ENCODE results near the gene SYNGR3. TPM values are rescaled to one million over a fixed set of nuclear protein-coding genes. Genes with fewer than 3 reads are reported as not detected.

The SYNGR3 gene
- total RNA-seq, 1 donor from 2014 or later = 71.3 TPM

DNA sequence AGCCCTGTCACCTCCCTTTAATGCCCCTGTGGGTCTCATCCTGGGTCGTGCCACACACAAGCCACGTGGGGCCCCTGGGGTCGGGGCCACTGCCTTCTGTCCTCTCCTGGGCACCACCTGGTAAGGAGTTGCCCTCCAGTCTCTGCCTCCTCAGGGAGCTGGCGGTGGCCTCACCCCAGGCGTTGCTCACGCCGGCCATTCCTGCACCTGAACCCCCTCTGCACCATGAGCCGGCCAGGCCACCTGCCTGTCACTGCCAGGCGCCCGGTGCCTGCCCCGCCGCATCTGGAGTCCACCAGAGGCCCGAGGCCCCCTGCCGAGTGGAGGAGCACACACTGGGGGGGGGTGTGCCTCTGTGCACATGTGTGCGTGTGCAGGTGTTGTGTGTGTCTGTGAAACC, 47.3 kb downstream of the SYNGR3 start:
- DNase-seq (ENCODE audit: low spot score in 2 of 2) (no peak), FAIRE-seq (no peak)

DNA sequence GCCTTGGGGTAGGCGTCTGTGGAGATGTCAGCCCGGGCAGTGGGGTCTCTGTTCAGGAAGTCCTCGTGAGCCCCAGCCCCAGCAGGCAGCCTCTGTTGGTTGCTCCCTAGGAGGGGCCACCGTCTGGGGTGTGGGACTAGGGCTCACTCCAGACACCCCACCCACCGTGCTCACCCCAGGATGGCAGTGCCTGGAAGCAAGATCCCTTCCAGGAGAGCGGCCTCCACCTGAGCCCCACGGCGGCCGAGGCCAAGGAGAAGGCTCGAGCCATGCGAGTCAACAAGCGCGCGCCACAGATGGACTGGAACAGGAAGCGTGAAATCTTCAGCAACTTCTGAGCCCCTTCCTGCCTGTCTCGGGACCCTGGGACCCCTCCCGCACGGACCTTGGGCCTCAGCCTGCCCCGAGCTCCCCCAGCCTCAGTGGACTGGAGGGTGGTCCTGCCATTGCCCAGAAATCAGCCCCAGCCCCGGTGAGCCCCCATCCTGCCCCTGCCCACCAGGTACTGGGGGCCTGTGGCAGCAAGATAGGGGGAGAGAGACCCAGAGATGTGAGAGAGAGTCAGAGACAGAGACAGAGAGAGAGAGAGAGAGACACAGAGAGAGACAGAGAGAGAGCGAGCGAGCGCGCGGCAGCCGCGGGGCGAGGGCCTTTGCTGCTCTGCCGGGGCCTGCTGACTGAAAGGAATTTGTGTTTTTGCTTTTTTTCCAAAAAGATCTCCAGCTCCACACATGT, 48.0 kb downstream of the SYNGR3 start:
- FAIRE-seq (no peak), DNase-seq (ENCODE audit: low spot score in 2 of 2) (no peak)

GRCh38 chr16:2038382-2039231, 48.8 kb downstream of the SYNGR3 start:
- no peak for DNase-seq (ENCODE audit: low spot score in 2 of 2)
- FAIRE-seq = no peak

- DNase-seq (ENCODE audit: low spot score in 2 of 2) (no peak), FAIRE-seq (no peak)
These were observed 49.7 kb downstream of the SYNGR3 start for GRCh38 chr16:2039274-2040031.

- FAIRE-seq (no peak), DNase-seq (ENCODE audit: low spot score in 2 of 2) (no peak)
These were observed 50.4 kb downstream of the SYNGR3 start for GRCh38 chr16:2040041-2040786.

GRCh38 chr16:2040787-2041522, 51.2 kb downstream of the SYNGR3 start:
- DNase-seq (ENCODE audit: low spot score in 2 of 2) (no peak), FAIRE-seq (no peak)

DNA sequence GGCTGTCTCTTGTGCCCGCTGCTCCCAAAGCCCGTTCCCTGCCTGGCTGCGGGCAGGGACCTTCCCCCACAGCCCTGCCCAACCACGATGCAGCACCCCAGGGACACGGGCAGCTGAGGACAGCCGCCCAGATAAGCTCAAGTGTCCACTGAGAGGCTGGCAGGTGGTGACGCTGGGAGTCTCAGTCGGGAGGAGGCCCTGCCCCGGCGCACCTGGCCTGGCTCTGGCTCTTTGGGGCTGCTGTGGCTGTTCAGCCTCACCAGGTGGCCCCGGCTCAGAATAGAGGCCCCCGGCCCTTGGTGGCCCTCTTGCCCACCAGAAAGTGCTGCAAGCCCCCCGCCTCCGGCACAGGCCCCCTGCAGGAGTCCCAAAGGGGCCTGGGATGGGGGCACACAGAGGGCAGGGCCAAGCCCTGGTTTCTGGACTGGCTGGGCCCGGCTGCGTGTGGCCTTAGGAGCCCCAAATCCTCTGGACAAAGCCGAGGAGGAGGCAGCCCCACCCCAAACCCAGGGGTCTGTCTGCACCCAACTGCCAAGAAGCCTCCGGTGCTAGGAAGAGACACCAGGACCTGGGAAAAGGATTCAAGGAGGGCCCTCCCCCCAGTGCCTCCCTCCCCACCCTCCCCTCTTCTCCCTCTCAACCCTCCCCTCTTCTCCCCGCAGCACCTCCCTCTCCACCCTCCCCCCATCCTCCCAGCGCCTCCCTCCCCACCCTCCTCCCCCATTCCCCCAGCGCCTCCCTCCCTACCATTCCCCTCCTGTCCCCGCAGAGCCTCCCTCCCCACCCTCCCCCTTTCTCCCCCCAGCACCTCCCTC, 52.6 kb downstream of the SYNGR3 start:
- FAIRE-seq (no peak), DNase-seq (ENCODE audit: low spot score in 2 of 2) (no peak)

DNA sequence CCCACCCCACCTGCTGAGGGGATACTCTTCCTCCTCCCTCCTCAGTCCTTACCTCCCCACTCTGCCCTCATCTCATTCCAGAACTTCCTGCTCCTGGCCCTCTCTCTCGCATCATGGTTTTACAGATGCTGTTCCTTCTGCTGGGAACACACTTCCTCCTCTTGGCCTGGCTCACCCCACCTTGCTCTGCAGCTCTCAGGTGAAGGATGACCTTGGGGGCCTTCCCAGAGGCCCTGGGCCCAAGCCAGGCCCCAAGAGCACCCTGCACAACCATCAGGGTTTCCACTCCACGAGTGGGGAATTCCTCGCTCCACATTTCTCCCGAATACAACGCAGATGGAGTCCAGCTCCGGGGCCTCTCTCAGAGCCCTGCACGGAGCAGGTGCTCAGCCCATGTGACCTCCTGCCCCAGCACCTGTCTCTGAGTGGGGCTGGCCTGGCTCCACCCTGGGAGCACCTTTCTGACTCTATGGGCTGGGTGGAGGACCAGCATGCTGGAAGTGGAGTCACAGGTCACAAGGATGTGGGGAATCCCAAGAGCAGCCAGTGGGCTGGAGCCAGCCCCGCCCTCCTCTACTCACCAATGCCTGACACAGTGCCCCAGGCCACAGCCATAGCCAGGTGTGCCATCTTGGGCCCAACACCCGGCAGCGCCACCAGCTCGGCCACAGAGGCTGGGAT, 53.4 kb downstream of the SYNGR3 start:
- no peak for DNase-seq (ENCODE audit: low spot score in 2 of 2)
- FAIRE-seq = no peak

Small RNA genes lying within 50 kb of the gene (small RNA-seq; reads per million reads assigned to genes)
- gene AC005363.2 (not detected), gene RN7SL219P (not detected), gene SNORA10 (not detected), gene SNORA64 (not detected)

Other genes with a start within 250 kb of the SYNGR3 start
- gene NME3, start 218.4 kb upstream of the SYNGR3 start, total RNA-seq = 35.1 TPM
- gene EME2, start 217.2 kb upstream of the SYNGR3 start, total RNA-seq = 7.7 TPM
- gene MRPS34, start 216.8 kb upstream of the SYNGR3 start, total RNA-seq = 31.4 TPM
- gene SPSB3, start 207.4 kb upstream of the SYNGR3 start, total RNA-seq = 57.9 TPM
- 37.9 TPM for gene NUBP2, start 207.0 kb upstream of the SYNGR3 start, total RNA-seq
- gene IGFALS, start 196.3 kb upstream of the SYNGR3 start, total RNA-seq = under 0.01 TPM
- gene HAGH, start 163.1 kb upstream of the SYNGR3 start, total RNA-seq = 51.8 TPM
- gene FAHD1, start 162.8 kb upstream of the SYNGR3 start, total RNA-seq = 64.0 TPM
- 0.41 TPM for gene MEIOB, start 117.8 kb upstream of the SYNGR3 start, total RNA-seq
- gene HS3ST6, start 71.6 kb upstream of the SYNGR3 start, total RNA-seq = not detected
- 4.1 TPM for gene MSRB1, start 46.8 kb upstream of the SYNGR3 start, total RNA-seq
- gene RPL3L, start 35.3 kb upstream of the SYNGR3 start, total RNA-seq = not detected
- 76.6 TPM for gene NDUFB10, start 30.4 kb upstream of the SYNGR3 start, total RNA-seq
- gene RPS2, start 25.1 kb upstream of the SYNGR3 start, total RNA-seq = 1,930 TPM
- not detected for gene RNF151, start 23.1 kb upstream of the SYNGR3 start, total RNA-seq
- 11.0 TPM for gene TBL3, start 17.9 kb upstream of the SYNGR3 start, total RNA-seq
- gene NOXO1, start 8.5 kb upstream of the SYNGR3 start, total RNA-seq = 1.2 TPM
- gene GFER, start 5.8 kb upstream of the SYNGR3 start, total RNA-seq = 12.6 TPM
- gene ZNF598, start 19.9 kb downstream of the SYNGR3 start, total RNA-seq = 5.7 TPM
- gene NPW, start 29.8 kb downstream of the SYNGR3 start, total RNA-seq = not detected
- gene NHERF2, start 36.9 kb downstream of the SYNGR3 start, total RNA-seq = 13.5 TPM
- gene NTHL1, start 57.9 kb downstream of the SYNGR3 start, total RNA-seq = 33.4 TPM
- 39.5 TPM for gene TSC2, start 58.0 kb downstream of the SYNGR3 start, total RNA-seq
- 58.3 TPM for gene PKD1, start 145.9 kb downstream of the SYNGR3 start, total RNA-seq
- 4.1 TPM for gene RAB26, start 158.7 kb downstream of the SYNGR3 start, total RNA-seq
- gene TRAF7, start 165.8 kb downstream of the SYNGR3 start, total RNA-seq = 25.7 TPM
- 15.9 TPM for gene CASKIN1, start 206.6 kb downstream of the SYNGR3 start, total RNA-seq
- gene MLST8, start 215.5 kb downstream of the SYNGR3 start, total RNA-seq = 6.9 TPM
- gene BRICD5, start 220.9 kb downstream of the SYNGR3 start, total RNA-seq = 4.5 TPM
- 10.2 TPM for gene PGP, start 224.9 kb downstream of the SYNGR3 start, total RNA-seq
- gene E4F1, start 233.6 kb downstream of the SYNGR3 start, total RNA-seq = 27.3 TPM
- 2.4 TPM for gene DNASE1L2, start 246.5 kb downstream of the SYNGR3 start, total RNA-seq